ENCODE measurements around the gene DRC7. TPM values are rescaled to one million over a fixed set of nuclear protein-coding genes. Genes with fewer than 3 reads are reported as not detected.

Gene DRC7
- total RNA-seq, 1 experiment from 2014 or later: 0.72 TPM

DNA sequence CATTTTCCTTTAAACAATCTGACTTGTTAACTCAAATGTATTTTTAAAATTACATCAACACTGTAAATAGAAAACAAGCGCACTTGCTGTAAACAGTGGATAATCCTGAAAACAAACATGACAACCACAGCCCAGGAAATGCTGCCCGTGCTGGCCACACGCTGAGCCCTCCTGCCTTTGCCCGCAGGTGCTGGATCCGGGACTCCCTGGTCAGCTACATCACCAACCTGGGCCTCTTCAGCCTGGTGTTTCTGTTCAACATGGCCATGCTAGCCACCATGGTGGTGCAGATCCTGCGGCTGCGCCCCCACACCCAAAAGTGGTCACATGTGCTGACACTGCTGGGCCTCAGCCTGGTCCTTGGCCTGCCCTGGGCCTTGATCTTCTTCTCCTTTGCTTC lies 33.1 kb upstream of the DRC7 start:
- no CpG with 5 or more reads among the region's 7 CpGs for WGBS (ENCODE audit: extremely low coverage, insufficient read length, low lambda C conversion rate)

More for the DNA sequence above, 33.1 kb upstream of the DRC7 start:
- H4K5ac ChIP-seq (ENCODE audit: insufficient read length, low read depth, low read length): no peak overlapping the region
- no peak overlapping the region for H3K9ac ChIP-seq (ENCODE audit: extremely low read depth, insufficient read length, low read length)
- H2BK15ac ChIP-seq (ENCODE audit: low read depth, low read length): no peak overlapping the region
- no peak overlapping the region for H2AK5ac ChIP-seq (ENCODE audit: insufficient read length, low read length)
- H3T11ph ChIP-seq (ENCODE audit: low read length): no peak overlapping the region
- H3K27ac ChIP-seq (ENCODE audit: insufficient read length, low read depth, low read length): no peak overlapping the region
- DNase-seq: no peak
- H3K79me1 ChIP-seq (ENCODE audit: insufficient read depth, low read depth, low read length, poor library complexity, severe bottlenecking): no peaks in the 10 kb centered on the region
- Mint-ChIP-seq H3K36me3 (ENCODE audit: insufficient read depth in 1 of 3, low read depth in 3 of 3) (no peaks in the 10 kb centered on the region), H3K27ac (no peak overlapping the region; a peak in 1 of 7 replicates), H3K27me3 (ENCODE audit: low read depth) (no peaks in the 10 kb centered on the region; the same call in none of the 2 replicates), H3K4me1 (peaks cover 0 to 3% of the 10 kb centered on the region in 2 experiments; a peak in 1 of 4 replicates), H3K4me3 (no peak overlapping the region), H3K9me3 (no peaks in the 10 kb centered on the region)
- no peaks in the 10 kb centered on the region for H3K9me3 ChIP-seq (ENCODE audit: control insufficient read depth, low read depth, low read length)
- no peak overlapping the region for H3K4ac ChIP-seq (ENCODE audit: low read depth, low read length)
- H3K23me2 ChIP-seq (ENCODE audit: insufficient read length, low read depth, low read length, poor library complexity, severe bottlenecking): no peaks in the 10 kb centered on the region
- H2BK20ac ChIP-seq (ENCODE audit: low read depth, low read length, poor library complexity, severe bottlenecking): no peak overlapping the region
- no peak overlapping the region for H2BK12ac ChIP-seq (ENCODE audit: insufficient read length, low read depth, low read length)
- H4K91ac ChIP-seq (ENCODE audit: insufficient read length, low read depth, low read length): no peak overlapping the region
- H3K79me2 ChIP-seq (ENCODE audit: insufficient read depth, low read length): no peaks in the 10 kb centered on the region
- no peaks in the 10 kb centered on the region for H4K20me1 ChIP-seq (ENCODE audit: control insufficient read depth, insufficient read depth, insufficient read length)
- 0 out of 2 replicates have a peak, but pooled peaks cover 1% of the 10 kb centered on the region for H3K27me3 ChIP-seq (ENCODE audit: insufficient read depth, low read length)
- no peak overlapping the region for H3K56ac ChIP-seq (ENCODE audit: insufficient read length, low read depth, low read length)
- H2BK120ac ChIP-seq (ENCODE audit: low read depth, low read length, poor library complexity, severe bottlenecking): no peak overlapping the region
- H3K18ac ChIP-seq (ENCODE audit: insufficient read length, low read depth, low read length): no peak overlapping the region
- H2AFZ ChIP-seq (ENCODE audit: low read length): no peak overlapping the region
- TF ChIP-seq, protein P1, sequence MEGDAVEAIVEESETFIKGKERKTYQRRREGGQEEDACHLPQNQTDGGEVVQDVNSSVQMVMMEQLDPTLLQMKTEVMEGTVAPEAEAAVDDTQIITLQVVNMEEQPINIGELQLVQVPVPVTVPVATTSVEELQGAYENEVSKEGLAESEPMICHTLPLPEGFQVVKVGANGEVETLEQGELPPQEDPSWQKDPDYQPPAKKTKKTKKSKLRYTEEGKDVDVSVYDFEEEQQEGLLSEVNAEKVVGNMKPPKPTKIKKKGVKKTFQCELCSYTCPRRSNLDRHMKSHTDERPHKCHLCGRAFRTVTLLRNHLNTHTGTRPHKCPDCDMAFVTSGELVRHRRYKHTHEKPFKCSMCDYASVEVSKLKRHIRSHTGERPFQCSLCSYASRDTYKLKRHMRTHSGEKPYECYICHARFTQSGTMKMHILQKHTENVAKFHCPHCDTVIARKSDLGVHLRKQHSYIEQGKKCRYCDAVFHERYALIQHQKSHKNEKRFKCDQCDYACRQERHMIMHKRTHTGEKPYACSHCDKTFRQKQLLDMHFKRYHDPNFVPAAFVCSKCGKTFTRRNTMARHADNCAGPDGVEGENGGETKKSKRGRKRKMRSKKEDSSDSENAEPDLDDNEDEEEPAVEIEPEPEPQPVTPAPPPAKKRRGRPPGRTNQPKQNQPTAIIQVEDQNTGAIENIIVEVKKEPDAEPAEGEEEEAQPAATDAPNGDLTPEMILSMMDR (conservative IDR thresholded peaks at IDR 0.05): no peak
- H3K4me1 ChIP-seq (ENCODE audit: insufficient read depth, low read length): no peaks in the 10 kb centered on the region
- no peak overlapping the region for H3K4me2 ChIP-seq (ENCODE audit: insufficient read depth, insufficient read length, low read length)
- no peak overlapping the region for H2BK5ac ChIP-seq (ENCODE audit: insufficient read length, low read length)
- H3K23ac ChIP-seq (ENCODE audit: insufficient read length, low read depth, low read length): no peak overlapping the region
- H3K14ac ChIP-seq (ENCODE audit: insufficient read depth, low read length): no peak overlapping the region
- H4K8ac ChIP-seq (replicated peaks; ENCODE audit: insufficient read length, low read depth, low read length): no peak overlapping the region
